Naive thymus-derived CD4-positive, alpha-beta T cell (primary cell): ENCODE results near the gene PIGZ. TPM values are rescaled to one million over a fixed set of nuclear protein-coding genes. Genes with fewer than 3 reads are reported as not detected.
"Not testable (repeated sequence)": the region's sequence is repeated elsewhere in the genome, so short reads cannot be mapped to it uniquely, and the experiment has no call there.

Experiments used
- ATAC-seq: fragments of 150-1000 bp; cut with Tn5 transposase; 2 replicates; pipeline ENCODE4 v1.10.0; 2021; ENCODE audit warnings: mild to moderate bottlenecking, moderate library complexity
- CTCF ChIA-PET: fragments of 350-600 bp; sonication (Branson Sonifier 250); formaldehyde crosslinking; loops from one replicate; lab custom pipeline; 2021; ENCODE audit warnings: antibody characterized with exemption; lab: Charles Lee
- POLR2A ChIA-PET: fragments of 350-600 bp; sonication (Branson Sonifier 250); formaldehyde crosslinking; loops from one replicate; lab custom pipeline; 2021; ENCODE audit warnings: antibody characterized with exemption, inconsistent platforms; lab: Charles Lee
- DNase-seq, 9 donors: peaks; one replicate each; pipeline versions ENCODE4 v3.0.0 to v3.0.0-alpha.2; 2020 to 2022; ENCODE audit warnings: mixed read lengths in 1 of 9
- H3K27ac ChIP-seq: one replicate; pipeline ENCODE4 v1.7.0; 2013; ENCODE audit warnings: mild to moderate bottlenecking, low read depth, low read length, moderate library complexity
- H3K27me3 ChIP-seq, 2 donors: one replicate each; pipeline ENCODE4 v1.7.0; 2013; ENCODE audit warnings: low read length in 2 of 2, mild to moderate bottlenecking in 2 of 2, moderate library complexity in 2 of 2; ENCODE audit not compliant: control insufficient read depth in 2 of 2, insufficient read depth in 2 of 2
- H3K36me3 ChIP-seq, 3 experiments: 1 replicate in 2 of 3; 2 replicates in 1 of 3; pipeline ENCODE4 v1.7.0; 2013; ENCODE audit warnings: low read length in 3 of 3, mild to moderate bottlenecking in 3 of 3, moderate library complexity in 1 of 3; ENCODE audit not compliant: insufficient read depth in 3 of 3, control insufficient read depth in 2 of 3
- H3K4me1 ChIP-seq, 2 donors: one replicate each; pipeline ENCODE4 v1.7.0; 2013; ENCODE audit warnings: low read length in 2 of 2, mild to moderate bottlenecking in 2 of 2, moderate library complexity in 1 of 2; ENCODE audit not compliant: control insufficient read depth in 2 of 2, insufficient read depth in 2 of 2
- H3K4me3 ChIP-seq: 2 replicates; pipeline ENCODE4 v1.7.0; 2013; ENCODE audit warnings: mild to moderate bottlenecking, low read length
- H3K9me3 ChIP-seq, 3 experiments: 1 replicate in 2 of 3; 2 replicates in 1 of 3; pipeline ENCODE4 v1.7.0; 2013; ENCODE audit warnings: low read length in 3 of 3; ENCODE audit not compliant: control insufficient read depth in 2 of 3
- H3K27ac Mint-ChIP-seq, 9 donors: one replicate each; pipeline ENCODE4 v1.8.0; 2020 to 2022; ENCODE audit warnings: mixed read lengths in 9 of 9, mild to moderate bottlenecking in 8 of 9, moderate library complexity in 5 of 9, inconsistent platforms in 2 of 9
- H3K27me3 Mint-ChIP-seq, 5 donors: one replicate each; pipeline ENCODE4 v1.8.0; 2021 to 2022; ENCODE audit warnings: mixed read lengths in 5 of 5, mild to moderate bottlenecking in 1 of 5
- H3K36me3 Mint-ChIP-seq, 5 donors: one replicate each; pipeline ENCODE4 v1.8.0; 2020 to 2022; ENCODE audit warnings: mixed read lengths in 5 of 5, mild to moderate bottlenecking in 3 of 5, inconsistent platforms in 1 of 5
- H3K4me1 Mint-ChIP-seq, 7 donors: one replicate each; pipeline ENCODE4 v1.8.0; 2020 to 2022; ENCODE audit warnings: mixed read lengths in 7 of 7, mild to moderate bottlenecking in 3 of 7, inconsistent platforms in 1 of 7
- H3K4me3 Mint-ChIP-seq, 10 donors: one replicate each; pipeline ENCODE4 v1.8.0; 2020 to 2022; ENCODE audit warnings: mild to moderate bottlenecking in 10 of 10, mixed read lengths in 10 of 10, moderate library complexity in 6 of 10, inconsistent platforms in 2 of 10
- H3K9me3 Mint-ChIP-seq, 11 donors: one replicate each; pipeline ENCODE4 v1.8.0; 2020 to 2022; ENCODE audit warnings: mixed read lengths in 11 of 11, mild to moderate bottlenecking in 4 of 11, inconsistent platforms in 1 of 11, moderate library complexity in 1 of 11
- intact Hi-C, 2 donors: fragments of 100-400 bp; cut with micrococcal nuclease; formaldehyde crosslinking; loops; one replicate each; pipeline ENCODE4 v1.15.1; 2023
- polyA plus RNA-seq, 2 donors: library from polyadenylated mRNA; unstranded; fragments of 300-500 nt; fragmentation: Illumina TruSeq; gene quantifications; one replicate each; pipeline ENCODE4 v1.2.3, GENCODE V29; 2021
- total RNA-seq, 6 experiments: library from RNA in 5 of 6; stranded (reverse) in 5 of 6; gene quantifications; 1 replicate in 5 of 6; 2 replicates in 1 of 6; pipeline ENCODE4 v1.2.3 and lab custom pipeline; 2021 to 2026

The PIGZ gene
- total and polyA plus RNA-seq, 7 experiments from 2014 or later = 0.20 to 2.7 (median 0.78) TPM; not detected in 1

DNA sequence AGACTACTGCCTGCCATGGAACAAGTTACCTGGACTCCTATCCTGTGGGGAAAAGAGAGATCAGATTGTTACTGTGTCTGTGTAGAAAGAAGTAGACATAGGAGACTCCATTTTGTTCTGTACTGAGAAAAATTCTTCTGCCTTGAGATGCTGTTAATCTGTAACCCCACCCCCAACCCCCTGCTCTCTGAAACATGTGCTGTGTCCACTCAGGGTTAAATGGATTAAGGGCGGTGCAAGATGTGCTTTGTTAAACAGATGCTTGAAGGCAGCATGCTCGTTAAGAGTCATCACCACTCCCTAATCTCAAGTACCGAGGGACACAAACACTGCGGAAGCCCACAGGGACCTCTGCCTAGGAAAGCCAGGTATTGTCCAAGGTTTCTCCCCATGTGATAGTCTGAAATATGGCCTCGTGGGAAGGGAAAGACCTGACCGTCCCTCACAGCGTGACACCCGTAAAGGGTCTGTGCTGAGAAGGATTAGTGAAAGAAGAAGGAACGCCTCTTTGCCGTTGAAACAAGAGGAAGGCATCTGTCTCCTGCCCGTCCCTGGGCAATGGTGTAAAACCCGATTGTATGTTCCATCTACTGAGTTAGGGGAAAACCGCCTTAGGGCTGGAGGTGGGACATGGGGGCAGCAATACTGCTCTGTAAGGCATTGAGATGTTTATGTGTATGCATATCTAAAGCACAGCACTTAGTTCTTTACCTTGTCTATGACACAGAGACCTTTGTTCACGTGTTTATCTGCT is 24.4 kb downstream of the PIGZ start:
- POLR2A ChIA-PET = interaction anchor here (0.6 kb wide), 1 partner anchor 225 kb away, joined by 5 read pairs; no protein-coding TSS in a partner anchor
- DNase-seq, CTCF ChIA-PET, H3K9me3 Mint-ChIP-seq, H3K4me3 ChIP-seq, ATAC-seq, H3K27me3 ChIP-seq, intact Hi-C loops, H3K27me3 Mint-ChIP-seq, H3K9me3 ChIP-seq: not testable (repeated sequence)
- Histone ChIP-seq H3K36me3 (peaks cover 0 to 16% (median 2%) of the 10 kb centered on the region in 3 experiments), H3K27ac (peak overlapping the region; percentile 94), H3K4me1 (peaks cover 16 to 20% of the 10 kb centered on the region in 2 donors)
- peaks cover 0 to 13% (median 5%) of the 10 kb centered on the region in 5 donors for H3K36me3 Mint-ChIP-seq
- peak overlapping the region; percentile 33 to 100 (median 93) for H3K27ac Mint-ChIP-seq
- peaks cover 30 to 51% (median 46%) of the 10 kb centered on the region in 7 donors for H3K4me1 Mint-ChIP-seq
- peak overlapping the region; percentile 63 to 99 (median 94) for H3K4me3 Mint-ChIP-seq

DNA sequence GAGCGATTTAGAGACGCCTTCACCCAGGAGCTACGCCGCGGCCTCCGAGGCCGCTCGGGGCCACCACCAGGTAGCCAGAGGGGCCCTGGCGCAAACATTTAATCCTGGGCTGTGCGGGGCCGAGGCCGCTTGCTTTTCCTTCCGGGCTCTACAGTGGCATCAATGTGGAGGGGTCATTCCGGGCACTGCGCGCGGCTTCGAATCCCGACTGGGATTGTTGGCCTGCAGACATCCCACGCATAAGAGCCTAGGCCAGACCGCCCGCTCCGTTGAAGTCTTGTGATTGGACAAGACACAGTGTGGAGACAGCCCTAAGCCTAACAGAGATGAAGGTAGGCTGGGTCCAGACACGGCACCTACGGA is 25.7 kb downstream of the PIGZ start:
- CTCF ChIA-PET = interaction anchor here (0.9 to 1.5 kb wide), 4 partner anchors 72 to 511 kb away, joined by 3 to 4 read pairs (median 3); partner anchors contain the start of gene UBXN7
- POLR2A ChIA-PET = interaction anchor here (0.8 to 2.7 kb wide), 14 partner anchors 8 to 869 kb away, joined by 3 to 47 read pairs (median 4); partner anchors contain the start of genes FBXO45, PAK2, SENP5 and WDR53
- peak overlapping the region; percentile 94 for H3K27ac ChIP-seq
- ATAC-seq (no peak), DNase-seq (no peak)
- peaks cover 2 to 17% (median 10%) of the 10 kb centered on the region in 5 donors for H3K36me3 Mint-ChIP-seq
- peaks cover 30 to 60% (median 49%) of the 10 kb centered on the region in 7 donors for H3K4me1 Mint-ChIP-seq
- H3K9me3 ChIP-seq = no peaks in the 10 kb centered on the region
- peak overlapping the region; percentile 74 to 100 (median 93) for H3K27ac Mint-ChIP-seq
- H3K4me1 ChIP-seq = peaks cover 16 to 20% of the 10 kb centered on the region in 2 donors
- peak overlapping the region; percentile 91 to 99 (median 98) for H3K4me3 Mint-ChIP-seq
- peaks cover 0 to 29% (median 13%) of the 10 kb centered on the region in 3 experiments for H3K36me3 ChIP-seq
- H3K9me3 Mint-ChIP-seq = peaks cover 0 to 5% (median 0%) of the 10 kb centered on the region in 11 donors
- no peaks in the 10 kb centered on the region for H3K27me3 ChIP-seq
- peaks cover 0 to 5% (median 0%) of the 10 kb centered on the region in 5 donors for H3K27me3 Mint-ChIP-seq
- intact Hi-C loops = loop anchor here (1.0 to 2.0 kb wide), 12 partner anchors 26 to 624 kb away; partner anchors contain the start of genes CEP19 (in 2 of the 2), FBXO45 (in 2 of the 2), PIGX (in 2 of the 2) and RNF168 (in 2 of the 2)
- peak overlapping the region; percentile 100 for H3K4me3 ChIP-seq

DNA sequence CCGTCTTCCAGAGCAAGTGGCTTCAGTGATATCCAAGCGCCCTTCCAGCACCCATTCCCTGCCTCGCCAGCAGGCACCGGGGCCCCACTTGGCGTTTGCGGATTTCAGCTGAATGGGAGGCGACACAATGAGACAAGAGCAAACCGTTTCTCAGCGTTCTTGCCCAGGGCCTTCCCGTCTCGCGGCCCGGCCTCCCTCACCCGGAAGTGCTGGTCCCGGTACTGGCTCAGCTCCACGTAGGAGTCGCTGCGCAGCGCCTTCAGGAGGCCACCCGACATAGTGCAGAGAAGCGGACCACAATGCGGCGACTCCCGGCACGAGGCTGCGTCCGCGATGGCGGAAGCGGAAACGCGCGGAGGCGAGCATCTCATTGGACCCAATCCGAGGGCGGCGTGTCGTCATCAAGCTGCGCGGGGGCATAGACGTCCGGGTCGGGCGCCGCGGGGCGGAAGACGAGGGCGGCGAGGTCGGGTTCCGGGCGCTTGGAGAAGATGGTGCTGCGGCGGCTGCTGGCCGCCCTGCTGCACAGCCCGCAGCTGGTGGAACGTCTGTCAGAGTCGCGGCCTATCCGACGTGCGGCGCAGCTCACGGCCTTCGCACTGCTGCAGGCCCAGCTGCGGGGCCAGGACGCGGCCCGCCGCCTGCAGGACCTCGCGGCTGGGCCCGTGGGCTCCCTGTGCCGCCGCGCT is 26.3 kb downstream of the PIGZ start, which contains the start of gene NCBP2:
NCBP2 (minus strand) TSS at position 303 of the 689 bp plus-strand sequence; CDS start at position 278, 25 bp downstream.
- peaks cover 0 to 5% (median 0%) of the 10 kb centered on the region in 5 donors for H3K27me3 Mint-ChIP-seq

DNA sequence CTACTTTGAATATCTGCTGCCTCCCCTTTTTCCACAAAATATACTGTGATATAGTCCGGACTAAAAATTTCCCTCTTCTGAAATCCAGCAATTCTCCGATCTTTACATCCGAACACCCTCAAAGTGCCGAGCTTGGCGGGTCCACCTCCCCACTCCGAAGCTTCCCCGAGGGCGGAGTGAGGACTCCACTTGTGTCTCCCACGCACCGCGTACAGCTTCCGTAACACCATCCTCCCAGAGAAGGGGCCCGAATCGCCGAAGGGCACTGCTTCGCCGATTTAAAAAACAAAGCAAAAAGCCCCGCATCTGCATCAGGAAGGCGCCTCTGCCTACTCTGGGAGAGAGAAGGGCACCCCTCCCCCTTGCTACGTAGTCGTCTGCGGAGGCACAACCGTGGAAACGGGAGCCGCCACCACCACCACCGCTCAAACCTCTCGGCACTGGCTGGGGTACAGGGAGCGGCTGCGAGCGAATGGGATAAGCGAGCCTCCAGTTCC is 26.9 kb downstream of the PIGZ start:
- Mint-ChIP-seq H3K27ac (peak overlapping the region; percentile 96 to 100 (median 98)), H3K36me3 (peaks cover 10 to 28% (median 21%) of the 10 kb centered on the region in 5 donors), H3K27me3 (peaks cover 0 to 5% (median 0%) of the 10 kb centered on the region in 5 donors), H3K4me3 (peak overlapping the region; percentile 94 to 99 (median 98)), H3K4me1 (peaks cover 30 to 64% (median 49%) of the 10 kb centered on the region in 7 donors), H3K9me3 (peaks cover 0 to 5% (median 0%) of the 10 kb centered on the region in 11 donors)
- POLR2A ChIA-PET = interaction anchor here (0.6 to 2.7 kb wide), 22 partner anchors 10 to 1671 kb away, joined by 3 to 47 read pairs (median 3); partner anchors contain the start of genes FBXO45, NRROS, PAK2 and RNF168
- Histone ChIP-seq H3K4me1 (peaks cover 16 to 20% of the 10 kb centered on the region in 2 donors), H3K9me3 (no peaks in the 10 kb centered on the region), H3K27me3 (no peaks in the 10 kb centered on the region), H3K27ac (peak overlapping the region; percentile 94), H3K36me3 (peaks cover 7 to 40% (median 21%) of the 10 kb centered on the region in 3 experiments), H3K4me3 (peak overlapping the region; percentile 100)
- intact Hi-C loops = loop anchor here (1.0 to 2.0 kb wide), 12 partner anchors 28 to 623 kb away; partner anchors contain the start of genes CEP19 (in 2 of the 2), FBXO45 (in 2 of the 2), PIGX (in 2 of the 2) and RNF168 (in 2 of the 2)
- CTCF ChIA-PET = interaction anchor here (1.2 to 1.5 kb wide), 3 partner anchors 29 to 201 kb away, joined by 3 to 4 read pairs (median 3); no protein-coding TSS in a partner anchor
- ATAC-seq (peak; percentile 55), DNase-seq (peak in 8 of 9 donors; percentile 40 to 77 (median 66))

More for the DNA sequence above, 26.3 kb downstream of the PIGZ start, which contains the start of gene NCBP2:
- Histone ChIP-seq H3K9me3 (no peaks in the 10 kb centered on the region), H3K27ac (peak within 1 kb of the TSS; percentile 94), H3K4me1 (peaks cover 16 to 20% of the 10 kb centered on the region in 2 donors), H3K36me3 (peaks cover 1 to 34% (median 18%) of the 10 kb centered on the region in 3 experiments), H3K27me3 (no peaks in the 10 kb centered on the region), H3K4me3 (peak within 1 kb of the TSS; percentile 100)
- Mint-ChIP-seq H3K4me1 (peaks cover 30 to 64% (median 49%) of the 10 kb centered on the region in 7 donors), H3K36me3 (peaks cover 7 to 22% (median 15%) of the 10 kb centered on the region in 5 donors), H3K27ac (peak within 1 kb of the TSS; percentile 96 to 100 (median 98)), H3K9me3 (peaks cover 0 to 5% (median 0%) of the 10 kb centered on the region in 11 donors), H3K4me3 (peak within 1 kb of the TSS; percentile 94 to 99 (median 98))
- ChIA-PET POLR2A (interaction anchor here (0.6 to 2.7 kb wide), 20 partner anchors 9 to 1671 kb away, joined by 3 to 47 read pairs (median 4); partner anchors contain the start of genes FBXO45, PAK2, RNF168 and SENP5), CTCF (interaction anchor here (0.9 to 1.5 kb wide), 5 partner anchors 28 to 510 kb away, joined by 3 to 4 read pairs (median 3); partner anchors contain the start of gene UBXN7)
- ATAC-seq (peak; percentile 97), DNase-seq (peak; percentile 98 to 100 (median 99))
- intact Hi-C loops = loop anchor here (1.0 to 2.0 kb wide), 12 partner anchors 27 to 624 kb away; partner anchors contain the start of genes CEP19 (in 2 of the 2), FBXO45 (in 2 of the 2), PIGX (in 2 of the 2) and RNF168 (in 2 of the 2)

DNA sequence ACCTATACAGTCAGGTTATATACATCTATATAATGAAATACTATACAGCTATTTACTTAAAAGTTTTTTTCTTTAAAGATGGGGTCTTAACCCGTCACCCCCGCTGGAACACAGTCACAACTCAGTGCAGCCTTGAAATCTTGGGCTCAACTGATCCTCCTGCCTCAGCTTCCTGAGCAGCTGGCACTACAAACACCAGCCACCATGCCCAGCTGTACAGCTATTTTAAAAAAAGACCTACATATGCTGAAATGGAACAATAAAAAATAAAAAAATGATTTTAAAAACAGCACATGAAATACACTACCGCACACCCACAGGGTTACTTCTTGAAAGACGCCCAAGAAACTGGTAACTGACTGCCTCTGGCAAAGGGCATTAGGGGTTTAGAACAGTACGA is 30.1 kb downstream of the PIGZ start:
- peaks cover 0 to 5% (median 0%) of the 10 kb centered on the region in 11 donors for H3K9me3 Mint-ChIP-seq
- ATAC-seq = no peak
- no peak for DNase-seq
- H3K4me1 Mint-ChIP-seq = peaks cover 19 to 49% (median 36%) of the 10 kb centered on the region in 7 donors
- no peaks in the 10 kb centered on the region for H3K9me3 ChIP-seq
- peak overlapping the region in 1 of 10 donors; percentile 18 for H3K4me3 Mint-ChIP-seq
- no peak overlapping the region for H3K27ac ChIP-seq
- CTCF ChIA-PET = no interaction called here
- peaks cover 18 to 68% (median 38%) of the 10 kb centered on the region in 3 experiments for H3K36me3 ChIP-seq
- H3K27ac Mint-ChIP-seq = peak overlapping the region in 5 of 9 donors; percentile 38 to 88 (median 54)
- no peak overlapping the region for H3K4me3 ChIP-seq
- intact Hi-C loops = no loop called here
- H3K36me3 Mint-ChIP-seq = peaks cover 11 to 40% (median 25%) of the 10 kb centered on the region in 5 donors
- H3K27me3 ChIP-seq = no peaks in the 10 kb centered on the region
- peaks cover 12 to 18% of the 10 kb centered on the region in 2 donors for H3K4me1 ChIP-seq
- POLR2A ChIA-PET = no interaction called here
- peaks cover 0 to 5% (median 0%) of the 10 kb centered on the region in 5 donors for H3K27me3 Mint-ChIP-seq
